Measurements from ENCODE around the gene JTB.

DNA sequence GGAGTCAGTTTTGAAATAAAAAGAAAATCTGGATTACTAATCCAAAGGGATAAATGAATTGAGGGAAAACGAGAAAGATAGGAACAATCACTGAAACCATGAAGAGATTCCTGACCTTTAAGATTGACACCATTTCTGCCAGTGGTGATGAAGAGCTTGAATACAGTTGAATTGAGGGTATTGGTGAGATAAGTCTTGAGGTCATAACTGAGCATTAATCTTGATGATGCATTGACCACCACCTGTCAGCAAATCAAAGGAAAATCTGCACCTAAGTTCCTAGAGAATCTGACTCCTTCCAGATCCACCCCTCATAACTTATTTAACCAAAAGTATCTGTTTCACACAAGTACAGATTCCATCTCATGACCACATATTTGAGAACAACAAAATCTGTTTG, 34.7 kb upstream of the JTB start:
- no peak for TF ChIP-seq SMC3 (conservative IDR thresholded peaks at IDR 0.05; ENCODE audit: poor library complexity)
- no peak for TF ChIP-seq RAD21 (conservative IDR thresholded peaks at IDR 0.05)
- TF ChIP-seq EP300 (conservative IDR thresholded peaks at IDR 0.05; ENCODE audit: poor library complexity, severe bottlenecking) = no peak
- TF ChIP-seq, protein P1, sequence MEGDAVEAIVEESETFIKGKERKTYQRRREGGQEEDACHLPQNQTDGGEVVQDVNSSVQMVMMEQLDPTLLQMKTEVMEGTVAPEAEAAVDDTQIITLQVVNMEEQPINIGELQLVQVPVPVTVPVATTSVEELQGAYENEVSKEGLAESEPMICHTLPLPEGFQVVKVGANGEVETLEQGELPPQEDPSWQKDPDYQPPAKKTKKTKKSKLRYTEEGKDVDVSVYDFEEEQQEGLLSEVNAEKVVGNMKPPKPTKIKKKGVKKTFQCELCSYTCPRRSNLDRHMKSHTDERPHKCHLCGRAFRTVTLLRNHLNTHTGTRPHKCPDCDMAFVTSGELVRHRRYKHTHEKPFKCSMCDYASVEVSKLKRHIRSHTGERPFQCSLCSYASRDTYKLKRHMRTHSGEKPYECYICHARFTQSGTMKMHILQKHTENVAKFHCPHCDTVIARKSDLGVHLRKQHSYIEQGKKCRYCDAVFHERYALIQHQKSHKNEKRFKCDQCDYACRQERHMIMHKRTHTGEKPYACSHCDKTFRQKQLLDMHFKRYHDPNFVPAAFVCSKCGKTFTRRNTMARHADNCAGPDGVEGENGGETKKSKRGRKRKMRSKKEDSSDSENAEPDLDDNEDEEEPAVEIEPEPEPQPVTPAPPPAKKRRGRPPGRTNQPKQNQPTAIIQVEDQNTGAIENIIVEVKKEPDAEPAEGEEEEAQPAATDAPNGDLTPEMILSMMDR (IDR thresholded peaks at IDR 0.05; ENCODE audit: poor library complexity, severe bottlenecking) = no peak

Measured in neural cell (in vitro differentiated cells).